Measurements from ENCODE around the gene METTL21C.

GRCh38 chr13:102679449-102680132, 15.3 kb downstream of the METTL21C start:
- no peak for TF ChIP-seq CTCF (conservative IDR thresholded peaks at IDR 0.05)
- TF ChIP-seq EZH2 (IDR thresholded peaks at IDR 0.05; ENCODE audit: low read depth) = no peak
